NCI-H82 treated with DMSO at 0.1 percent for 48 hours (cell line): ENCODE measurements around the gene PLPP4.

Experiments
- DNase-seq: peaks from one replicate; lab custom pipeline; 2025; ENCODE audit not compliant: unreplicated experiment; lab: John Stamatoyannopoulos, UW

Gene PLPP4

DNA sequence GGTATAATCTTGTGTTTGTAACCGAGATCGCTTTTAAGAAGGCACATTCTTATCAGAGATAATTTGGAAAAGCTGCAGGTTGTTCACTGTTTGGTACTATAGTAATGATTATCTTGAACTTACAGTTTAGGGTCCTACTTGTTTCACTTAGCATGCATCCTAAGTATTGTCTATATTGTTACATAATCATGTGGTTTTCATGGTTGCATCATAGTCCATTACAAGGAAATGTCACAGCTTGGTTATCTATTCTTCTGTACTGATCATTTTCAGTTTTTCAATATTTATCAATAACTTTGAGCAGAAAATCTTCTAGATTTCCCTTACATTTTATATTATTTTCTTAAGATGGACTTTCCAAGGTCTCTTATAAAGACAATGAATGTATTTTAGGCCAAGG, 116.3 kb downstream of the PLPP4 start:
- no peak for DNase-seq

DNA sequence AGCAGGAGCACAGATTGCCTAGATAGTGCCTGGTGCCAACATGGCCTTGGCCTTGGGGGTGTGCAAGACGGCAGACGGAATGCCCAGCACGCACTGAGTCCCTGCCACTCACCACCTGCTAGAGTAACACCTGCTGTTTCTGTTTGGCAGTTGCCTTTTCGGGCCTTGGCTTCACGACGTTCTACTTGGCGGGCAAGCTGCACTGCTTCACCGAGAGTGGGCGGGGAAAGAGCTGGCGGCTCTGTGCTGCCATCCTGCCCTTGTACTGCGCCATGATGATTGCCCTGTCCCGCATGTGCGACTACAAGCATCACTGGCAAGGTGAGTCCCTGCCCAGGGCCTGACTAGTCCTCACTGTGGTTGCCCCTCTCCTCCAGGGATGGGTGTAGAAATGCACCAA, 118.0 kb downstream of the PLPP4 start:
- no peak for DNase-seq

DNA sequence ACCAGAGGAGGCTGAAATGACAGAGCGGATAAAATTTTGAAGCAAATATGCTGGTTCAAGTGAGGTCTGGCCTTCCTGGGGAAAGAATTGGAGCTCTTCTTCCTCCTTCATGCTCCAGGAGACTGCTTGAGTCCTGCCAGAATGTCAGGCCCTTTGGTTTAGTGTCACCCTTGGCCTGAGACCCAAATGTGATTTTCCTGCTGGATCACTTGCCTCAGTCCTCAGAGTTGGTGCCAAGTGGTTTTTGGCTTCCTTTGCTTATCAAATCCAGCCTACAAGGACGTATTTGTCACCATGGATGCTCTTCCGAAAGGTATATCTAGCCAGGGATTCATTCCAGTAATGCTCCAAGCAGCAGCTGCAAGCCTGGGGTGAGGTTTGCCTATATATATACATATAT, 118.4 kb downstream of the PLPP4 start:
- DNase-seq: no peak

DNA sequence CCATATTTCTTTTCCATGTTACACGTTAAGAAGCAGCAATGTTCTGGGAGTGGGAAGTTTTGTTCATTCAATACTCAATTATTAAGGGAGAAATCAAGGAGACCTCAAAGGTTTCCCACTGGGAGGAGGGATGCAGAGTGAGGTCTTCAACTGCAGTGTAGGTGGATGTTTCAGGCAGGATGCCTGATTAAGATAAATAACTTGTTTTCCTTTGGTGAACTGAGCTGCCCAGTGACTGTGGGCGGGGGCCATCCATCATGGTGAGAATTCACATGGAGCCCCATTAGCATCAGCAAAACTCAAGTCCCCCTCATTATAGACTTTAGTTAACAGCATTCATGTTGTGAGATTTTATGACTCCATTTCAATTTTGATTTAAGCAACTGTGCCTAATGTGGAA, 121.1 kb downstream of the PLPP4 start:
- no peak for DNase-seq

GRCh38 chr10:120578890-120579289, 121.9 kb downstream of the PLPP4 start:
- no peak for DNase-seq

DNA sequence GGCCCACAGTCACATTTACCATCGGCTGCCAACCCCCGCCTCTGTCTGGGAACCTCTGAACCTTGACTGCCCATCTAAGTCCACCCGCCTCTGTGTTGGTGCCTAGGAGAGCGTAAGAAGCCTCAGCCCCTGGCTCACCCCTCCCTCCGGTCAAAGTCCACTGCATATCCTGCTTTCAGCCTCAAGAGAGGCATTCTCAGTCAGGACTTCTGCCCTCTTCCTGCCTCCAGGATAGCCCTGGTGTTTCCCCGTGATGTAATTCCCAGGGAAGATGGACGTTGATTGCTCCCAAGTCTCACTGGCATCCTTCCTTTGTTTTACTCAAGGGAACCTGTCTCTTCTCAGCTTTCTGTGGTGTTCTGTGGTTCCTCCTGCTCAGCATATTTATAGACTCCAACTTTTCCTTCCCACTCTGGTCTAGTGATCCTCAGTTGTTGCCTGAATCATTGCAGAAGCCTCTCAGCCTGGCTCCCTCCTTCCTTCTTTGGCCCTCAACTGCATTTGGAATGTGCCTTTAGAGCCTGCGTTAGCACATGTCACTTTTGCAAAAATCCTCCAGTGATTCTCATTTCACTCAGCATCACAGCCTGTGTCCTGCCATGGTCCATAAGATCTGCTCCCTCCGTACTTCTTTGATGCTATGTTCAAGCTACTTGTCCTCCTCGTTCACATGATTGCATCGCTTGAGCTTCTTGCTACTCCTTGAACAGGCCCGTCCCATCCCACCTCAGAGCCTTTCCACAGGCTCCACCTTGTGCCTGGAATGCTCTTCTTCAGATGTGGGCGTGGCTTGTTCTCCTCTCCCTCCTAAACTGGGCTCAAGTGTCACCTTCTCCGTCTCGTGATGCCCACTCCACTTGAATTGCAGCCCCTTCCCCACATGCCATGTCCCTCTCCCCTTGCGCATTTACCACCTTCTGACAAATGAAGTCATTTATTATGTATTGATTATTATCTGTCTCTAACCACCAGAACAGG, 124.2 kb downstream of the PLPP4 start:
- DNase-seq: no peak

DNA sequence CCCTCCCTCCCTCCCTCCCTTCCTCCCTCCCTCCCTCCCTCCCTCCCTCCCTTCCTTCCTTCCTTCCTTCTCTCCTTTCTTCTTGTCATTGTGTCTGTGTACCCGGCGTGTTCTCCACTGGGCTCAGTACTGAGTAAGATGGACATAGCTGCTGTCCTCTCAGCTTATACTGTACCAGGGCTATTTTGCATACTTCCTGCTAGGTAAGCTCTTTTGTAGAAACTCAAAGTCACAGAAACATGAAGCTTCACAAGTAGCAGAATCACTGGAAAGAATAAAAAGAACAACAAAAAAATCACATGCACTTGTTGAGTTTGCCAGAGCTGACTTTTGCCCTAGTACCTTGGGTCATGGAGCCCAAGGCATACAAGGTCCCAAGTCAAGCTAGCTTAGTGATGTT, 125.7 kb downstream of the PLPP4 start:
- DNase-seq: no peak

DNA sequence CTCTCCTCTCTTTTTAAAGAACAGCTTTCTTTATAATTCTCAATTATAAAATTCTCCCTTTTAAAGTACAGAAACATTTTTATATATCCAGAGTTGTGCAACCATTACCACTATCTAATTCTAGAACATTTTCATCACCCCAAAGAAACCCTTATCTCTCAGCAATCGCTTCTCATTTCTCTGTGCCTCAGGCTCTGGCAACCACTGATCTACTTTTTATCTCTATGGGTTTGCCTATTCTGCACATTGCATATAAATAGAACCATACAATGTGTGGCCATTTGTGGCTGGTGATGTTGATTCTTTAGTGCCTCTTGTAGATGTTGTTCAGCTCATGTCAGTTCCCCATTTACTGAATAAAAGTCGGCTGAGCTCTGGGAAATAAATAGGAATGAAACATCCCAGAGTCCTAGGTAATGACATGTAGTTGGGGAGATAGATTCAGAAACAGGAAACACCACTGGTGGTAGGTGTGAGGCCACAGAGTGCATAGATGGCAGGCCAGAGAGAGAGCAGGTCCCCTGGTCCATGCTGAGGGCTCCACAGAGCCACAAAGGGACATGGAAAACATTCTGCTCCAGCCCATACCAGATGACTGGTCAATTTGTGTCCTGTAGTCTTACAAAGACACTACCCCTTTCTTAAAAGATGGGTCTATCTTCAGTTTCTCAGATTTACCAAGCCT, 126.5 kb downstream of the PLPP4 start:
- no peak for DNase-seq

DNA sequence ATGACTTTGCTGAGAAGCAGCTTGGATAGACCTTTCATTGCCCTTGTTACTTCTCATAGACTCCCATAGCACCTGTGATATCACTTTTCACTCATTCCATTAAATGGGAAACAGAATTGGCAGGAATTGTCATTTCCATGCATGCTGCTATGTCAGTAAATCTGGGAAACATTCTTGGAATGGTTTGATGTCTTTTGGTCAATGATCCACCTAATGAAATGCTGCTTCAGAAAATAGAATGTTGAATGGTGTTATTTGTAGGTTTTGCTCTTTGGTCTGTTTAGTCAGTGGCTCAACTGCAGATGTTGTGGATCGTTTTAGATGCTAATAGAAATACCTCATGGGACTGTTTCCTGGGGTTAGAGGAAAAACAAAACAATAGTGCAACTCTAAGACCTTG, 127.8 kb downstream of the PLPP4 start:
- DNase-seq: no peak

DNA sequence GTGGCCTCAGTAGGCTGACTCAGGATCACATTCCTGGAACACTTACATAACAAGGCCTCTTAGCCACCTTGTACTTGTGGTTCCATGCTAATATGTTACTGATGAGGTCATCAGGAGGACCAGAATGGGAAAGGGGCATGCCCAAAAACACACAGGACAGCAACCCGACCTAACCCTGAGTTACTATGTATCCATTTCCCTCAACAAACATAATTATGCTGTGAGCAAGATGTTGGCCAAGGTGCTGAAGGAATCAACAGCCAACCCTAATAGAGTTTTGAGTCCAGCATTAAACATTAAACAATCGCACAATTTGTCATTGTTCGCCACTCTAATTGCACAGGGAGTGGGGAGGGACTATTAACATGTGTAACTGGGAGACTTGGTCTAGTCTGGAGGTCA, 129.4 kb downstream of the PLPP4 start:
- DNase-seq: no peak

DNA sequence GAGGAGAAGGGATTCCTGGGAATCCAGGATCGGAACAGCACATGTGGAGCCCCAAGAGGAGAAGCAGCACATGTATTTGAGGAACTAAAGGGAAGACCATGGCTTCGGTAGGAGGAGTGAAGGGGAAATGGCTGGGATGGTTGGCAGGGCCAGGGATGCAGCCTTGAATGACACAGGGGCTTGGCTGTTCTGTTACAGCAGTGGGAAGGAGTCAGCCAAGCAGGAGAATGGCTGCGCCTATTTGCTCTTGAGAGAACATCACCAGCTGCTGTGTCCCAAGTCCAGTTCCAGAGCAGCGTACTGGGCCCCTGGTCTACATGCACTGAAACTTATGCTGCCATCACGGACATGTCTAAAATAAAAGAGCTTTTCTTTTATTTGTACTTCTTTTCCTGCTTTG, 130.0 kb downstream of the PLPP4 start:
- no peak for DNase-seq

DNA sequence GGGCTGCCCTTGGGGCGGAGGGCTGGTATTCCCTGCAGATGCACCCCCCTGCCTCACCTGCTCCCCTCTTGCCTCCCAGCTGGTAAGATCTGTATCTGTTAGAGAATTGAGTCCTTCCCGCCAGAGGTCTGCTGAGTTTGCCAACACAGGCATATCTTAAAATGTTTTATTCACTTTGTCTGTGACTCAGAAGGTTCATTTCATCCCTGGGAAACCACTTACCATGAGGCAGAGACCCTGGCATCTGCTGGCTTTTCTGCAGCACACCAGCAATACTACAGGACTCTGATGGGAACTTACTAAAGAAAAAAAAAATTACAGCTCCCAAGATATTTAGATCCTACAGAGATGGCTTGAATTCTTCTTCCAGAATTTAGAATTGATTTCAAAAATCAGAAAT, 131.3 kb downstream of the PLPP4 start:
- DNase-seq: no peak

DNA sequence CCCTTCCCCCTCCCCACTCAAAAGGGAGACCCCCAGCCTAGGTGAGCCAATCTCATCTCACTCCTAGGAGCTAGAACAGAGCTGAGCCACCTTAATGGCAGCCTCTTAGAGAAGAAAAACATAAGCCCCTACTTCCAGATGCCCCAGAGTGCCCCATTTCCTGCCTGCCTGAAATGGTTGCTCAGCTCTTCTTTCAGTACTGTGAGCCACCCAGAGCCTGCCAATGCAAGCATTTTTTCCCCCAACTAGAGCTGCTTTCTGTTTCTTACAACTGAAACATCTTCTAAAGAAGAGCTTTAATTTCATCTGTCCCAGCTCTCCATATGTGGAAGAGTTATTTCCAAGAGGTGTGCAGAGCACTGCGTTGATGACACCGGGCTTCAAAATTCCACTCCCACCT, 136.7 kb downstream of the PLPP4 start:
- no peak for DNase-seq

GRCh38 chr10:120597902-120598301, 140.9 kb downstream of the PLPP4 start:
- DNase-seq: no peak

DNA sequence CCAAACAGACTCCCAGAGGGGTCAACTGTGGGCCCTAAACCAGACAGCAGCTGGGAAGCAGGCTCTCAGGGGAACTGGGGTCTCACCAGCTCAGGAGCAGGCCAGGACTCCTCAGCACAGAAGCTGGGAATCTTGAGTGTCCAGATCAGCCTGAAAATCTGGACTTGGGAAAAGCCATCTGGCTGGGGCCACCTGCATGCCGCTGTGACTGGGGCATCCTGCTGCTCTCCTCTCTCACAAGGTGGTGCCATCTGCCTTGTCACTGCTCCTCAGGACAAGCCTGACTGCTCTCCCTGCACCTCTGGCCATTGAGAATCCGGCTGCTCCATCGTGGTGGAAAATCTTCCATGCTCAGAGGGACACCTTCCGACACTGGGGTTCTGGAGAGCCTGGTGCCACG, 141.4 kb downstream of the PLPP4 start:
- DNase-seq: peak; percentile 57

- no peak for DNase-seq
Observed at GRCh38 chr10:120599200-120599724, 142.2 kb downstream of the PLPP4 start.

- DNase-seq: no peak
Observed at GRCh38 chr10:120600871-120601649, 144.0 kb downstream of the PLPP4 start.

GRCh38 chr10:120601999-120602398, 145.0 kb downstream of the PLPP4 start:
- DNase-seq: no peak

- DNase-seq: no peak
Observed at GRCh38 chr10:120605410-120605809, 148.4 kb downstream of the PLPP4 start.

- no peak for DNase-seq
Observed at GRCh38 chr10:120606051-120606764, 149.2 kb downstream of the PLPP4 start.
